ENCODE data around the gene LHFPL3. TPM values are rescaled to one million over a fixed set of nuclear protein-coding genes. Genes with fewer than 3 reads are reported as not detected.

The LHFPL3 gene
- total and polyA plus RNA-seq, 9 donors, result 0.04 to 0.53 (median 0.27) TPM; not detected in 4

- no peak overlapping the region for H3K27ac ChIP-seq
- no peak overlapping the region for H3K4me3 ChIP-seq
- TF ChIP-seq EP300 (IDR thresholded peaks at IDR 0.05), result no peak
- no peak for TF ChIP-seq POLR2A (IDR thresholded peaks at IDR 0.05)
- no peak for TF ChIP-seq CTCF (IDR thresholded peaks at IDR 0.05)
- 71 to 78% (median 76%) methylated on average over 3 of the region's 3 CpGs for WGBS, 3 donors
- DNase-seq, result no peak
- no peaks in the 10 kb centered on the region for H3K36me3 ChIP-seq
- H3K4me1 ChIP-seq (ENCODE audit: insufficient read depth), result no peaks in the 10 kb centered on the region
- intact Hi-C loops (cut with DNase I), result no loop called here
- H3K9me3 ChIP-seq, result no peaks in the 10 kb centered on the region
- H3K27me3 ChIP-seq, result no peaks in the 10 kb centered on the region
These were observed 448.9 kb downstream of the LHFPL3 start for GRCh38 chr7:104777301-104777800.

- TF ChIP-seq CTCF (IDR thresholded peaks at IDR 0.05), result no peak
- TF ChIP-seq POLR2A (IDR thresholded peaks at IDR 0.05), result no peak
- TF ChIP-seq EP300 (IDR thresholded peaks at IDR 0.05), result no peak
- Histone ChIP-seq H3K36me3 (no peaks in the 10 kb centered on the region), H3K4me3 (no peak overlapping the region), H3K4me1 (ENCODE audit: insufficient read depth) (no peaks in the 10 kb centered on the region), H3K27me3 (no peaks in the 10 kb centered on the region), H3K27ac (no peak overlapping the region), H3K9me3 (no peaks in the 10 kb centered on the region)
- intact Hi-C loops (cut with DNase I), result loop anchor here in 1 of 4 donors (5.0 kb wide), 1 partner anchor 1382 kb away; no protein-coding TSS in a partner anchor
- WGBS, 3 donors, result 53 to 66% (median 55%) methylated on average over 2 of the region's 2 CpGs
- DNase-seq, result no peak
These were observed 451.5 kb downstream of the LHFPL3 start for GRCh38 chr7:104779888-104780287.

GRCh38 chr7:104784686-104785085 is 456.3 kb downstream of the LHFPL3 start:
- DNase-seq, result no peak
- H3K9me3 ChIP-seq, result no peaks in the 10 kb centered on the region
- no peaks in the 10 kb centered on the region for H3K27me3 ChIP-seq
- TF ChIP-seq CTCF (IDR thresholded peaks at IDR 0.05), result no peak
- TF ChIP-seq POLR2A (IDR thresholded peaks at IDR 0.05), result no peak
- no peak for TF ChIP-seq EP300 (IDR thresholded peaks at IDR 0.05)
- no peak overlapping the region for H3K27ac ChIP-seq
- H3K4me3 ChIP-seq, result no peak overlapping the region
- intact Hi-C loops (cut with DNase I), result loop anchor here in 1 of 4 donors (5.0 kb wide), 1 partner anchor 1378 kb away; no protein-coding TSS in a partner anchor
- H3K36me3 ChIP-seq, result no peaks in the 10 kb centered on the region
- no peaks in the 10 kb centered on the region for H3K4me1 ChIP-seq (ENCODE audit: insufficient read depth)

- TF ChIP-seq EP300 (IDR thresholded peaks at IDR 0.05) (no peak), POLR2A (IDR thresholded peaks at IDR 0.05) (no peak), CTCF (IDR thresholded peaks at IDR 0.05) (no peak)
- H3K27ac ChIP-seq, result no peak overlapping the region
- intact Hi-C loops (cut with DNase I), result no loop called here
- H3K27me3 ChIP-seq, result no peaks in the 10 kb centered on the region
- WGBS, 3 donors, result 60 to 69% (median 67%) methylated on average over 3 of the region's 3 CpGs
- DNase-seq, result no peak
- no peaks in the 10 kb centered on the region for H3K9me3 ChIP-seq
- H3K4me3 ChIP-seq, result no peak overlapping the region
- H3K4me1 ChIP-seq (ENCODE audit: insufficient read depth), result no peaks in the 10 kb centered on the region
- H3K36me3 ChIP-seq, result no peaks in the 10 kb centered on the region
These were observed 461.4 kb downstream of the LHFPL3 start for GRCh38 chr7:104789780-104790179.
